ENCODE measurements around the gene MBNL1.

MBNL1 gene

DNA sequence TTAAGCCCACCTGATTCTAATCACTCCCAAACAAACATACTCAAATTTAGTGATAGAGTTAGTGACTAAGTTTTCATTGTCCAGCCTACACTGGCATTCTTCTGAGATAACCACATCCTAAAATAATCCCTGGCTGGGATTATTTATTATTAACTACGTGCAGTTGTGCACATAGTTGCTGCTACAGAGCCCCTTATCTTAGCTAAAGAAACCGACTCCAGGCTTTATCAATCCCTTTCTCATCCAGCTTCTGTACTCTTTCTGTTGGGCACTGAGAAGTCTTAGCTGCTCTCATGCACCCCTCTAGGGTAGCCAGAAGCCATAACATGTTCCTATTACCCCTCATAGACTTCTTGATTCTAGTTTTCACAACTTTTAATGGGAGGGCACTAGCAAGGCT lies 208.7 kb downstream of the MBNL1 start:
- no peak for DNase-seq (ENCODE audit: extremely low read depth, insufficient read length)

GRCh38 chr3:152480282-152480953 lies 211.7 kb downstream of the MBNL1 start:
- Histone ChIP-seq H3K4me3 (replicated peaks; ENCODE audit: low read depth, low read length) (no peak overlapping the region), H3K27me3 (replicated peaks; ENCODE audit: control insufficient read depth, insufficient read depth, low read length) (no peaks in the 10 kb centered on the region), H3K36me3 (ENCODE audit: control insufficient read depth, insufficient read depth, low read length) (no peaks in the 10 kb centered on the region)
- peak; percentile 34 for DNase-seq (ENCODE audit: extremely low read depth, insufficient read length)
- TF ChIP-seq, protein P1, sequence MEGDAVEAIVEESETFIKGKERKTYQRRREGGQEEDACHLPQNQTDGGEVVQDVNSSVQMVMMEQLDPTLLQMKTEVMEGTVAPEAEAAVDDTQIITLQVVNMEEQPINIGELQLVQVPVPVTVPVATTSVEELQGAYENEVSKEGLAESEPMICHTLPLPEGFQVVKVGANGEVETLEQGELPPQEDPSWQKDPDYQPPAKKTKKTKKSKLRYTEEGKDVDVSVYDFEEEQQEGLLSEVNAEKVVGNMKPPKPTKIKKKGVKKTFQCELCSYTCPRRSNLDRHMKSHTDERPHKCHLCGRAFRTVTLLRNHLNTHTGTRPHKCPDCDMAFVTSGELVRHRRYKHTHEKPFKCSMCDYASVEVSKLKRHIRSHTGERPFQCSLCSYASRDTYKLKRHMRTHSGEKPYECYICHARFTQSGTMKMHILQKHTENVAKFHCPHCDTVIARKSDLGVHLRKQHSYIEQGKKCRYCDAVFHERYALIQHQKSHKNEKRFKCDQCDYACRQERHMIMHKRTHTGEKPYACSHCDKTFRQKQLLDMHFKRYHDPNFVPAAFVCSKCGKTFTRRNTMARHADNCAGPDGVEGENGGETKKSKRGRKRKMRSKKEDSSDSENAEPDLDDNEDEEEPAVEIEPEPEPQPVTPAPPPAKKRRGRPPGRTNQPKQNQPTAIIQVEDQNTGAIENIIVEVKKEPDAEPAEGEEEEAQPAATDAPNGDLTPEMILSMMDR (IDR thresholded peaks at IDR 0.05; ENCODE audit: insufficient read depth, low read length, poor library complexity, severe bottlenecking) = no peak

More for the DNA sequence above, 208.7 kb downstream of the MBNL1 start:
- no peaks in the 10 kb centered on the region for H3K27me3 ChIP-seq (replicated peaks; ENCODE audit: control insufficient read depth, insufficient read depth, low read length)
- no peaks in the 10 kb centered on the region for H3K36me3 ChIP-seq (ENCODE audit: control insufficient read depth, insufficient read depth, low read length)
- no peak overlapping the region for H3K4me3 ChIP-seq (replicated peaks; ENCODE audit: low read depth, low read length)
- TF ChIP-seq, protein P1 (IDR thresholded peaks at IDR 0.05; ENCODE audit: insufficient read depth, low read length, poor library complexity, severe bottlenecking) = no peak

GRCh38 chr3:152486364-152486763 lies 217.6 kb downstream of the MBNL1 start:
- DNase-seq (ENCODE audit: extremely low read depth, insufficient read length) = no peak
- Histone ChIP-seq H3K4me3 (replicated peaks; ENCODE audit: low read depth, low read length) (no peak overlapping the region), H3K27me3 (replicated peaks; ENCODE audit: control insufficient read depth, insufficient read depth, low read length) (no peaks in the 10 kb centered on the region), H3K36me3 (ENCODE audit: control insufficient read depth, insufficient read depth, low read length) (no peaks in the 10 kb centered on the region)
- TF ChIP-seq, protein P1 (IDR thresholded peaks at IDR 0.05; ENCODE audit: insufficient read depth, low read length, poor library complexity, severe bottlenecking) = no peak

GRCh38 chr3:152488449-152488848 lies 219.7 kb downstream of the MBNL1 start:
- no peak for DNase-seq (ENCODE audit: extremely low read depth, insufficient read length)
- Histone ChIP-seq H3K4me3 (replicated peaks; ENCODE audit: low read depth, low read length) (no peak overlapping the region), H3K36me3 (ENCODE audit: control insufficient read depth, insufficient read depth, low read length) (no peaks in the 10 kb centered on the region), H3K27me3 (replicated peaks; ENCODE audit: control insufficient read depth, insufficient read depth, low read length) (no peaks in the 10 kb centered on the region)
- TF ChIP-seq, protein P1 (IDR thresholded peaks at IDR 0.05; ENCODE audit: insufficient read depth, low read length, poor library complexity, severe bottlenecking) = no peak

DNA sequence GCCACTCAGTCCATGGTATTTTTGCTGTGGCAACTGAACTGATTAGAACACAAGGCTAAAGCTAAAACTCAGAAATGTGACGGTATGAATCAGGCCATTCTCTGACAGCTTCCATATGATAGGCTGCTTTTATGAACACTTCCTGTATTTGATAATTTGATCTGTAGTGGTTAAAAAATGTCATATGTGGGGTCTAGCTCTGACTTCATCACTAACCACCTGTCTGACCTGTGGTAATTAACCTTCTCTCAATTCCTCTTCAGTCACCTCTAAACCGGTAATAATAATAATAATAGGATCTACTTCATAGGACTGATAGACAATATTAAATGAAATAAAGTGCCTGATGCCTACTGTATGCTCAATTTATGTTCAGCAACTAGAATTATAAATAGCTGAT lies 223.2 kb downstream of the MBNL1 start:
- H3K27me3 ChIP-seq (replicated peaks; ENCODE audit: control insufficient read depth, insufficient read depth, low read length) = no peaks in the 10 kb centered on the region
- H3K36me3 ChIP-seq (ENCODE audit: control insufficient read depth, insufficient read depth, low read length) = no peaks in the 10 kb centered on the region
- peak; percentile 57 for DNase-seq (ENCODE audit: extremely low read depth, insufficient read length)
- no peak overlapping the region for H3K4me3 ChIP-seq (replicated peaks; ENCODE audit: low read depth, low read length)
- TF ChIP-seq, protein P1 (IDR thresholded peaks at IDR 0.05; ENCODE audit: insufficient read depth, low read length, poor library complexity, severe bottlenecking) = no peak

GRCh38 chr3:152496286-152496685 lies 227.6 kb downstream of the MBNL1 start:
- Histone ChIP-seq H3K4me3 (replicated peaks; ENCODE audit: low read depth, low read length) (no peak overlapping the region), H3K36me3 (ENCODE audit: control insufficient read depth, insufficient read depth, low read length) (no peaks in the 10 kb centered on the region), H3K27me3 (replicated peaks; ENCODE audit: control insufficient read depth, insufficient read depth, low read length) (no peaks in the 10 kb centered on the region)
- TF ChIP-seq, protein P1 (IDR thresholded peaks at IDR 0.05; ENCODE audit: insufficient read depth, low read length, poor library complexity, severe bottlenecking) = no peak
- no peak for DNase-seq (ENCODE audit: extremely low read depth, insufficient read length)
